HepG2 (cell line): ENCODE results near the gene CACNA1G. TPM values are rescaled to one million over a fixed set of nuclear protein-coding genes. Genes with fewer than 3 reads are reported as not detected.

Experiments
- ETV6 ChIP-seq: sonication (generic); formaldehyde crosslinking; conservative IDR thresholded peaks from 2 replicates; pipeline ENCODE4 v1.4.0; 2020; ENCODE audit warnings: missing genetic modification reagents
- MIER3 ChIP-seq: IDR thresholded peaks from 2 replicates; pipeline ENCODE4 v1.6.1; 2016; ENCODE audit warnings: missing compliant biosample characterization, borderline replicate concordance
- NR1H2 ChIP-seq: sonication (generic); formaldehyde crosslinking; IDR thresholded peaks from 2 replicates; pipeline ENCODE4 v1.8.1; 2022; ENCODE audit warnings: low read depth, missing genetic modification reagents, borderline replicate concordance
- PRMT3 ChIP-seq: sonication (generic); formaldehyde crosslinking; IDR thresholded peaks from 2 replicates; pipeline ENCODE4 v1.8.1; 2022; ENCODE audit warnings: low read depth, mild to moderate bottlenecking, moderate library complexity, missing genetic modification reagents, borderline replicate concordance
- SOX5 ChIP-seq: IDR thresholded peaks from 2 replicates; pipeline ENCODE4 v1.6.1; 2016; ENCODE audit warnings: borderline replicate concordance
- ZBTB1 ChIP-seq: sonication (generic); formaldehyde crosslinking; IDR thresholded peaks from 2 replicates; pipeline ENCODE4 v1.4.0; 2020; ENCODE audit warnings: missing genetic modification reagents, borderline replicate concordance
- ZBTB8A ChIP-seq: sonication (generic); formaldehyde crosslinking; IDR thresholded peaks from 2 replicates; pipeline ENCODE4 v1.4.0; 2020; ENCODE audit warnings: mild to moderate bottlenecking, low read depth, missing genetic modification reagents, borderline replicate concordance
- ZNF17 ChIP-seq: sonication (generic); formaldehyde crosslinking; IDR thresholded peaks from 2 replicates; pipeline ENCODE4 v1.5.0; 2020; ENCODE audit warnings: mild to moderate bottlenecking, missing genetic modification reagents
- ZNF788 ChIP-seq: sonication (generic); formaldehyde crosslinking; IDR thresholded peaks from 2 replicates; pipeline ENCODE4 v1.5.0; 2020; ENCODE audit warnings: mild to moderate bottlenecking, missing genetic modification reagents, borderline replicate concordance
- ZZZ3 ChIP-seq: sonication (generic); formaldehyde crosslinking; IDR thresholded peaks from 2 replicates; pipeline ENCODE4 v1.4.0; 2020; ENCODE audit warnings: missing genetic modification reagents, mild to moderate bottlenecking, borderline replicate concordance
- polyA plus RNA-seq, 8 experiments: library from polyadenylated mRNA; depleted of rRNA in 3 of 8; stranded (reverse) in 7 of 8; unstranded in 1 of 8; fragments of >200 nt; fragmentation: Illumina TruSeq in 4 of 8; extraction: Trizol in 4 of 8; gene quantifications; 2 replicates each; pipeline versions ENCODE4 v1.2.1 to v1.2.3, GENCODE V29; 2011 to 2016; ENCODE audit warnings: low read depth in 4 of 8, missing spikeins in 1 of 8, mixed read lengths in 1 of 8; ENCODE audit not compliant: insufficient read depth in 1 of 8
- total RNA-seq, 5 experiments: library from RNA; depleted of rRNA; stranded (reverse); fragments of >200 nt; fragmentation: Illumina TruSeq; extraction: Trizol; gene quantifications; 2 replicates each; pipeline ENCODE4 v1.2.3, GENCODE V29; 2016; ENCODE audit warnings: low read depth in 1 of 5
- TF ChIP-seq, protein P1 (sequence below), 2 experiments: sonication (generic) in 1 of 2; formaldehyde crosslinking in 1 of 2; IDR thresholded peaks; 2 replicates each; pipeline versions ENCODE4 v1.6.1 to v1.9.0; 2014 to 2022; ENCODE audit warnings: antibody characterized with exemption in 1 of 2, borderline replicate concordance in 1 of 2, inconsistent platforms in 1 of 2, low read depth in 1 of 2, missing genetic modification reagents in 1 of 2
- TF ChIP-seq, protein P2 (sequence below): sonication (generic); formaldehyde crosslinking; IDR thresholded peaks from 2 replicates; pipeline ENCODE4 v1.4.0; 2020; ENCODE audit warnings: missing genetic modification reagents
- TF ChIP-seq, protein P3 (sequence below): sonication (generic); formaldehyde crosslinking; IDR thresholded peaks from 2 replicates; pipeline ENCODE4 v1.5.1; 2020; ENCODE audit warnings: missing genetic modification reagents, mild to moderate bottlenecking, borderline replicate concordance

CACNA1G gene
- total and polyA plus RNA-seq, 2 of the 13 experiments (the other 11 are each of a cell fraction or from before 2014, with no cell fraction given), result 0.02 TPM; not detected in 1

GRCh38 chr17:50547035-50547735 is 13.3 kb upstream of the CACNA1G start, which contains the start of gene SPATA20 (continued):
- TF ChIP-seq, protein P1, sequence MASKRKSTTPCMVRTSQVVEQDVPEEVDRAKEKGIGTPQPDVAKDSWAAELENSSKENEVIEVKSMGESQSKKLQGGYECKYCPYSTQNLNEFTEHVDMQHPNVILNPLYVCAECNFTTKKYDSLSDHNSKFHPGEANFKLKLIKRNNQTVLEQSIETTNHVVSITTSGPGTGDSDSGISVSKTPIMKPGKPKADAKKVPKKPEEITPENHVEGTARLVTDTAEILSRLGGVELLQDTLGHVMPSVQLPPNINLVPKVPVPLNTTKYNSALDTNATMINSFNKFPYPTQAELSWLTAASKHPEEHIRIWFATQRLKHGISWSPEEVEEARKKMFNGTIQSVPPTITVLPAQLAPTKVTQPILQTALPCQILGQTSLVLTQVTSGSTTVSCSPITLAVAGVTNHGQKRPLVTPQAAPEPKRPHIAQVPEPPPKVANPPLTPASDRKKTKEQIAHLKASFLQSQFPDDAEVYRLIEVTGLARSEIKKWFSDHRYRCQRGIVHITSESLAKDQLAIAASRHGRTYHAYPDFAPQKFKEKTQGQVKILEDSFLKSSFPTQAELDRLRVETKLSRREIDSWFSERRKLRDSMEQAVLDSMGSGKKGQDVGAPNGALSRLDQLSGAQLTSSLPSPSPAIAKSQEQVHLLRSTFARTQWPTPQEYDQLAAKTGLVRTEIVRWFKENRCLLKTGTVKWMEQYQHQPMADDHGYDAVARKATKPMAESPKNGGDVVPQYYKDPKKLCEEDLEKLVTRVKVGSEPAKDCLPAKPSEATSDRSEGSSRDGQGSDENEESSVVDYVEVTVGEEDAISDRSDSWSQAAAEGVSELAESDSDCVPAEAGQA (IDR thresholded peaks at IDR 0.05; ENCODE audit: low read depth), result peak; percentile 72
- TF ChIP-seq, protein P1 (CRISPR knock-in tag; IDR thresholded peaks at IDR 0.05; ENCODE audit: borderline replicate concordance), result peak; percentile 78; the same call in 1 of the 2 replicates
- no peak for TF ChIP-seq PRMT3 (CRISPR knock-in tag)
- no peak for TF ChIP-seq NR1H2 (CRISPR knock-in tag)
- TF ChIP-seq ZZZ3 (CRISPR knock-in tag), result peak; percentile 51; the same call in 1 of the 2 replicates
- TF ChIP-seq ZNF788 (CRISPR knock-in tag), result peak; percentile 89
- peak; percentile 72; the same call in 1 of the 2 replicates for TF ChIP-seq MIER3 (CRISPR knock-in tag)
- TF ChIP-seq, protein P2, sequence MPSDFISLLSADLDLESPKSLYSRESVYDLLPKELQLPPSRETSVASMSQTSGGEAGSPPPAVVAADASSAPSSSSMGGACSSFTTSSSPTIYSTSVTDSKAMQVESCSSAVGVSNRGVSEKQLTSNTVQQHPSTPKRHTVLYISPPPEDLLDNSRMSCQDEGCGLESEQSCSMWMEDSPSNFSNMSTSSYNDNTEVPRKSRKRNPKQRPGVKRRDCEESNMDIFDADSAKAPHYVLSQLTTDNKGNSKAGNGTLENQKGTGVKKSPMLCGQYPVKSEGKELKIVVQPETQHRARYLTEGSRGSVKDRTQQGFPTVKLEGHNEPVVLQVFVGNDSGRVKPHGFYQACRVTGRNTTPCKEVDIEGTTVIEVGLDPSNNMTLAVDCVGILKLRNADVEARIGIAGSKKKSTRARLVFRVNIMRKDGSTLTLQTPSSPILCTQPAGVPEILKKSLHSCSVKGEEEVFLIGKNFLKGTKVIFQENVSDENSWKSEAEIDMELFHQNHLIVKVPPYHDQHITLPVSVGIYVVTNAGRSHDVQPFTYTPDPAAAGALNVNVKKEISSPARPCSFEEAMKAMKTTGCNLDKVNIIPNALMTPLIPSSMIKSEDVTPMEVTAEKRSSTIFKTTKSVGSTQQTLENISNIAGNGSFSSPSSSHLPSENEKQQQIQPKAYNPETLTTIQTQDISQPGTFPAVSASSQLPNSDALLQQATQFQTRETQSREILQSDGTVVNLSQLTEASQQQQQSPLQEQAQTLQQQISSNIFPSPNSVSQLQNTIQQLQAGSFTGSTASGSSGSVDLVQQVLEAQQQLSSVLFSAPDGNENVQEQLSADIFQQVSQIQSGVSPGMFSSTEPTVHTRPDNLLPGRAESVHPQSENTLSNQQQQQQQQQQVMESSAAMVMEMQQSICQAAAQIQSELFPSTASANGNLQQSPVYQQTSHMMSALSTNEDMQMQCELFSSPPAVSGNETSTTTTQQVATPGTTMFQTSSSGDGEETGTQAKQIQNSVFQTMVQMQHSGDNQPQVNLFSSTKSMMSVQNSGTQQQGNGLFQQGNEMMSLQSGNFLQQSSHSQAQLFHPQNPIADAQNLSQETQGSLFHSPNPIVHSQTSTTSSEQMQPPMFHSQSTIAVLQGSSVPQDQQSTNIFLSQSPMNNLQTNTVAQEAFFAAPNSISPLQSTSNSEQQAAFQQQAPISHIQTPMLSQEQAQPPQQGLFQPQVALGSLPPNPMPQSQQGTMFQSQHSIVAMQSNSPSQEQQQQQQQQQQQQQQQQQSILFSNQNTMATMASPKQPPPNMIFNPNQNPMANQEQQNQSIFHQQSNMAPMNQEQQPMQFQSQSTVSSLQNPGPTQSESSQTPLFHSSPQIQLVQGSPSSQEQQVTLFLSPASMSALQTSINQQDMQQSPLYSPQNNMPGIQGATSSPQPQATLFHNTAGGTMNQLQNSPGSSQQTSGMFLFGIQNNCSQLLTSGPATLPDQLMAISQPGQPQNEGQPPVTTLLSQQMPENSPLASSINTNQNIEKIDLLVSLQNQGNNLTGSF (CRISPR knock-in tag), result peak; percentile 73; the same call in 1 of the 2 replicates
- TF ChIP-seq ZBTB1 (CRISPR knock-in tag), result no peak
- no peak; the same call in 1 of the 2 replicates for TF ChIP-seq ZBTB8A (CRISPR knock-in tag)
- TF ChIP-seq SOX5 (CRISPR knock-in tag), result peak; percentile 51; the same call in 1 of the 2 replicates
- TF ChIP-seq ZNF17, result no peak
- peak; percentile 90 for TF ChIP-seq ETV6
- TF ChIP-seq, protein P3, sequence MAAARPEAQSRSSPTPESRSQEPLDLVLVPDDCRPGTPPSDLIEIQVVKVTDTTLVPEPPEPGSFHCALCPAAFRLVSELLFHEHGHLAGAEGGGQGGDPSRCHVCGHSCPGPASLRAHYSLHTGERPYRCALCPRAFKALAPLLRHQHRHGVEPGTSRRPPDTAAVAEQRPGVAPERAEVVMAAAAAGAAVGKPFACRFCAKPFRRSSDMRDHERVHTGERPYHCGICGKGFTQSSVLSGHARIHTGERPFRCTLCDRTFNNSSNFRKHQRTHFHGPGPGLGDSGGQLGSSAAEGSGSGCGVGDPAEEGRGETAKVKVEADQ, result peak; percentile 97
